Right atrium auricular region (tissue), 2 donors: ENCODE measurements around the gene DNASE1L3. TPM values are rescaled to one million over a fixed set of nuclear protein-coding genes. Genes with fewer than 3 reads are reported as not detected.

Experiments
- DNase-seq: peaks from one replicate; pipeline ENCODE4 v3.0.0-alpha.2; 2019; ENCODE audit warnings: low spot score
- H3K27ac ChIP-seq, 2 donors: fragments of 200-600 bp; sonication (generic); 1 replicate in 1 of 2; 2 replicates in 1 of 2; pipeline ENCODE4 v1.5.1; 2016 to 2019
- H3K27me3 ChIP-seq, 2 donors: fragments of 200-600 bp; sonication (generic); one replicate each; pipeline versions ENCODE4 v1.5.1 to v1.6.0; 2017 to 2019
- H3K36me3 ChIP-seq: fragments of 200-600 bp; sonication (generic); one replicate; pipeline ENCODE4 v1.5.1; 2016
- H3K4me1 ChIP-seq, 2 donors: fragments of 200-600 bp; sonication (generic); one replicate each; pipeline versions ENCODE4 v1.5.1 to v1.6.0; 2017 to 2019
- H3K4me3 ChIP-seq, 2 donors: fragments of 200-600 bp; sonication (generic); 1 replicate in 1 of 2; 2 replicates in 1 of 2; pipeline ENCODE4 v1.5.1; 2017 to 2019; ENCODE audit warnings: mild to moderate bottlenecking in 1 of 2, moderate library complexity in 1 of 2
- H3K9me3 ChIP-seq, 2 donors: fragments of 200-600 bp; sonication (generic); one replicate each; pipeline ENCODE4 v1.5.1; 2019
- total RNA-seq, 2 donors: library from RNA; depleted of rRNA; stranded (reverse); fragments of >200 nt; gene quantifications; one replicate each; pipeline ENCODE4 v1.1.0, GENCODE V29; 2016
- TF ChIP-seq, protein P1 (sequence below), 2 donors: fragments of 200-600 bp; sonication (generic); IDR thresholded peaks; one replicate each; pipeline ENCODE4 v1.5.1; 2019; ENCODE audit warnings: antibody characterized with exemption in 2 of 2

The DNASE1L3 gene
- total RNA-seq, 2 donors from 2014 or later: 1.5 to 11.5 TPM

DNA sequence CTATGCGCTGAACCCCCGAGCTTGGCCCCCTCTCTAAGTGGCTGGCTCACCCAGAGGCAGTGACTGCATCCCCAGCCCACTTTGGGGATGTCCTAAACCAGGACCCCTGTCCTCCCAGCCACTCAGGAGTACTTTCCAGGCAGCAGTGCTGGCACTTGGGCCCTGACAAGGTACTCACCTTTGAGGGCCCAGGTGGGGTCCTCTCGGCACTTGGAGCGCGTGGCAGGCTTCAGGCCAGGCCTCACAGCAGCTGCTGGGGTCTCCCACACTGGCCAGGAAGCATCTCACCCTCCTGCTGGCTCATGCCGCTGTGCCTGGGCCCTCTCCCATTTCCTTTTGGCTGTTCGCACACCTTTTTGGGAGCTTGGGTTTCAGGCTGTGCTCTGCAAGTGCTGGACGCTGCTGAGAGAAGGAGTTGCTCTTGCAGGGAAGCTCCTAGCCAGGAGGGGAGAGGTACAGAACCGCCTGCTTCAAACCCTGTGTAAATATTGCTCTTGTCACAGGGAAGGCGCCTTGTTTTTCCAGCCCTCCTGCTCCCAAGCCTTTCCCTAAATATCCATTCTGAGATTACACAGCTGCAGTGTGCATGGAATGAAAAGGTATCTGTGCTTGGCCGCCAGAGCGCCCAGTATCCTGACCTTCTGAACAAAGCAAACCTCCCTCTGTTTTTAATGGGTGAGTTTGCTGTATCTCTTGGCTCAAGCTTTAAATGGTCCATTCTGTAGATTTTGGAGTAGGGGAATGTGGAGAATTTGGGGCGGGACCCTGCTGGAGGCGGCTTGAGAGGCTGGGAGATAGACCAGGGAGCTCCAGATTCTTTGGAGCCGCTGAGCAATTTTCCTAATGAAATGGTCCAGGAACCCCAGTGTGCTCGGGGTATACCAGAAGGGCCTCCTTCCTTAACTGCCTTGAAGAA, 45.6 kb downstream of the DNASE1L3 start:
- peaks cover 0 to 60% of the 10 kb centered on the region in 2 donors for H3K4me1 ChIP-seq
- TF ChIP-seq, protein P1, sequence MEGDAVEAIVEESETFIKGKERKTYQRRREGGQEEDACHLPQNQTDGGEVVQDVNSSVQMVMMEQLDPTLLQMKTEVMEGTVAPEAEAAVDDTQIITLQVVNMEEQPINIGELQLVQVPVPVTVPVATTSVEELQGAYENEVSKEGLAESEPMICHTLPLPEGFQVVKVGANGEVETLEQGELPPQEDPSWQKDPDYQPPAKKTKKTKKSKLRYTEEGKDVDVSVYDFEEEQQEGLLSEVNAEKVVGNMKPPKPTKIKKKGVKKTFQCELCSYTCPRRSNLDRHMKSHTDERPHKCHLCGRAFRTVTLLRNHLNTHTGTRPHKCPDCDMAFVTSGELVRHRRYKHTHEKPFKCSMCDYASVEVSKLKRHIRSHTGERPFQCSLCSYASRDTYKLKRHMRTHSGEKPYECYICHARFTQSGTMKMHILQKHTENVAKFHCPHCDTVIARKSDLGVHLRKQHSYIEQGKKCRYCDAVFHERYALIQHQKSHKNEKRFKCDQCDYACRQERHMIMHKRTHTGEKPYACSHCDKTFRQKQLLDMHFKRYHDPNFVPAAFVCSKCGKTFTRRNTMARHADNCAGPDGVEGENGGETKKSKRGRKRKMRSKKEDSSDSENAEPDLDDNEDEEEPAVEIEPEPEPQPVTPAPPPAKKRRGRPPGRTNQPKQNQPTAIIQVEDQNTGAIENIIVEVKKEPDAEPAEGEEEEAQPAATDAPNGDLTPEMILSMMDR (IDR thresholded peaks at IDR 0.05): no peak
- no peaks in the 10 kb centered on the region for H3K27me3 ChIP-seq
- H3K9me3 ChIP-seq: peaks cover 0 to 3% of the 10 kb centered on the region in 2 donors
- peak overlapping the region; percentile 57 to 67 for H3K27ac ChIP-seq
- no peak for DNase-seq
- H3K36me3 ChIP-seq: peaks cover 17% of the 10 kb centered on the region
- H3K4me3 ChIP-seq: no peak overlapping the region

DNA sequence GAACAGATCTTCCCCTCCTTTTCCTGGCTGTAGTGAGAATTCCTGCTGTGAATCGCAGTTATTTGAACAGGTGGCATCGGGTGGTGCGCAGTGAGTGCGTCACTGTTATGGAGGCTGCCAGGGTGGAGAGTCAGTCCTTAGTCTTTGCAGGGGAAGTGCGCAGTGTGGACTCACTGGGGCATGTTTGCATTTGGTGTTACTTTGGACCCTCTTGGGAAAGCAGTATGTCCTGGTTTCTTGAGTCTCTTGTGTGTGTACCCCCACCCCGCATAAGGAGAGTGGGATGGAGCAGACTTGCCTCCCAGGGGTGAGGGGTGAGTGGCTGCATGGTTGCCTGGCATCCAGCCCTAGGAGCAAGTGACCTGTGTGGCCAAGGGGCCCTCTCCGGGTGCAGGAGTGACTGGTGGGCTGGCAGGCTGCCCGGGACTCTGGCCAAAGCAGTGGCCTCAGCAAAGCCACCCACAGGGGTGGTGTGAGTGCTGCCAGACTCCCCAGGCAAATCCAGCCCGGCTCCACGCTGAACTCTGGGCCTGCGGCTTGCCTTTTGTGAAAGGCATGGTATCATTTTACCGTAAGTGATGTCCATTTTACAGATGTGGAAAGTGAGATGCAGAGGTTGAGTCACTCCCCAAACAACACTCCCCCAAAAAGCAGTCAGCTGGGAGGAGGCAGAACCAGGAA, 46.4 kb downstream of the DNASE1L3 start:
- TF ChIP-seq, protein P1 (IDR thresholded peaks at IDR 0.05): no peak
- Histone ChIP-seq H3K9me3 (peaks cover 0 to 3% of the 10 kb centered on the region in 2 donors), H3K27ac (peak overlapping the region; percentile 57 to 67), H3K36me3 (peaks cover 20% of the 10 kb centered on the region), H3K27me3 (no peaks in the 10 kb centered on the region), H3K4me3 (no peak overlapping the region), H3K4me1 (peaks cover 0 to 60% of the 10 kb centered on the region in 2 donors)
- DNase-seq: no peak

DNA sequence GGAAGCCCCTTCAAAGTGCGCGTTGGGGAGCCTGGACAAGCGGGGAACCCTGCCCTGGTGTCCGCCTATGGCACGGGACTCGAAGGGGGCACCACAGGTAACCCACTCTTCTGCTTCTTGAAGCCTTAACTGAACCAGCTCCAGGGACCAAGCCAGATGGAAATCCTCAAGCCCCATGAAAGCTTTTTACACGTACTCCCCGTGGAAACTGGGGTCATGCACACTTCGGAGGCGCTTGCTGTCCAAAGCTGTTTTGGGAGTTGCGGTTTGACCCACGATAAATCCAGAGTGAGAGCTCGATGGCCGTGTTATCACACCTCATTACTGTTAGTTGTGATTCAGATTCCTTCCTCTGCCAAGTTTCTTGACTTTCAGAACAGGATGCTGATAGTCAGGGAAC, 47.5 kb downstream of the DNASE1L3 start:
- Histone ChIP-seq H3K9me3 (peaks cover 0 to 3% of the 10 kb centered on the region in 2 donors), H3K36me3 (peaks cover 22% of the 10 kb centered on the region), H3K27me3 (no peaks in the 10 kb centered on the region), H3K4me3 (no peak overlapping the region), H3K4me1 (peaks cover 0 to 60% of the 10 kb centered on the region in 2 donors), H3K27ac (peak overlapping the region; percentile 57 to 67)
- TF ChIP-seq, protein P1 (IDR thresholded peaks at IDR 0.05): no peak
- no peak for DNase-seq

DNA sequence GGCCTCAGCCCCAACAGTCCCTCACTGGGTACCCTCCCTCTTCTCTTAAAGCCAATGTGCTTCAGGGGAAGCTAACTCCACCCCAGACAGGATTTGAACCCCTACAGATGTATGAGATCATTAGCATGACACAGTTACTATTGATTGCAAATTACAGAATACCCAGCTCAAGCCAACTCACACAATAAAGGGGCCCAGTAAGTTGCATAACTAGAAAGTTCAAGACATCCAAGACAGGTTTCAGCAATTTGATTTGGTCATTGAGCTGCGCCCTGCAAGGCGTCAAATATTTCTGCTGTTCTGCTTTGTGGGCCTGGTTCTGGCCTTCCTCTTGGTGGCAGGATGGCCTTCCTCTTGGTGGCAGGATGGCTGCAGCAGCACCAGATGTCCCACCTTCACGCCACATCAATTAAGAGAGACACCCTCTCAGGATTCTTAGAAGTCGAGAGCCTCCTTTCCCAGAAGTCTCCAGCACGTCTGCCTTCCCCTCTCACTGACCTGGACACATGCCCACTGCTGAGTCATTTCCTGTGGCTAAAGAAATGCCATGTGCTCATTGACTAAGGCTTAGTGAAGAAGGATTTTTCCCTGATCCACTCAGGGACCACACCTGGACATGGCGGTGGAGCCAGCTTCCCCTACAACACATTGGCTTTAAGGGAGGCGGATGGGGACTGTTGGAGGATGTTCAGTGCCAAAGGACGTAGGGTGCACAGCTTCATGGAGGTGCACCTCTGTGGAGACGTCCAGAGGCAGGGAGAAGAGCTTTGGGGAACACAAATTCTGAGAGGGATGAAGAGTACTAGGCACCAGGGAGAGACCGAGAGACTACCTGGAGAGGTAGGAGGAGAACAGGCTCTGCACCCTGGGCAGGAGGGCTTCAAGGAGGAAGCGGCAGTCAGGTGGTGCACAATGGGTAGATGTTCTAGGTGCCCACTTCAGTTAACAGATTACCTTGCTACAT, 49.1 kb downstream of the DNASE1L3 start:
- H3K36me3 ChIP-seq: peaks cover 31% of the 10 kb centered on the region
- H3K27ac ChIP-seq: no peak overlapping the region
- no peak overlapping the region for H3K4me3 ChIP-seq
- H3K27me3 ChIP-seq: no peaks in the 10 kb centered on the region
- TF ChIP-seq, protein P1 (IDR thresholded peaks at IDR 0.05): no peak
- H3K9me3 ChIP-seq: peaks cover 0 to 3% of the 10 kb centered on the region in 2 donors
- peaks cover 0 to 47% of the 10 kb centered on the region in 2 donors for H3K4me1 ChIP-seq
- DNase-seq: peak; percentile 68

DNA sequence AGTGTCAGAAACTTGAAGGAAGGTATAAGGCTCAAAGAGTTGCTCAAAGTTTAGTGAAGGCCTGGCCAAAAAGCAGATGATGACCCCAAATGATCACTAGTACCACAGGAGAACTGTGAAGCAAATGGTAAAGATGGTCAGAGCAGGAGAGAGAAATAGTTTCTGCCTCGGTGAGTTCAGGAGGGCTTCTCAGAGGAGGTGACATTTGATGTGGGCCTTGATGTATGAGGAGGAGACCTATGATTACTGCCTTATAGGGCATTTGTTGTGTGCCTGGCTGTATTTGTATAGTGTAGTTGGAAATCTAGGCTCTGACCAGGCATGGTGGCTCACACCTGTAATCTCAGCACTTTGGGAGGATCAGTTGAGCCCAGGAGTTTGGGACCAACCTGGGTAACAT, 50.4 kb downstream of the DNASE1L3 start:
- no peak for DNase-seq
- no peaks in the 10 kb centered on the region for H3K27me3 ChIP-seq
- TF ChIP-seq, protein P1 (IDR thresholded peaks at IDR 0.05): no peak
- peaks cover 0 to 3% of the 10 kb centered on the region in 2 donors for H3K9me3 ChIP-seq
- peaks cover 44% of the 10 kb centered on the region for H3K36me3 ChIP-seq
- H3K4me1 ChIP-seq: peaks cover 0 to 40% of the 10 kb centered on the region in 2 donors
- no peak overlapping the region for H3K4me3 ChIP-seq
- H3K27ac ChIP-seq: no peak overlapping the region
